OCI-M1 (cell line): ENCODE results near the gene TMEM135.
A peak's percentile ranks its signal among the peaks of the same experiment; 100 is the strongest.
"Not testable (repeated sequence)": the region's sequence is repeated elsewhere in the genome, so short reads cannot be mapped to it uniquely, and the experiment has no call there.

Source experiments
- DNase-seq: peaks from one replicate; lab custom pipeline; 2025; lab: John Stamatoyannopoulos, UW

Gene TMEM135

DNA sequence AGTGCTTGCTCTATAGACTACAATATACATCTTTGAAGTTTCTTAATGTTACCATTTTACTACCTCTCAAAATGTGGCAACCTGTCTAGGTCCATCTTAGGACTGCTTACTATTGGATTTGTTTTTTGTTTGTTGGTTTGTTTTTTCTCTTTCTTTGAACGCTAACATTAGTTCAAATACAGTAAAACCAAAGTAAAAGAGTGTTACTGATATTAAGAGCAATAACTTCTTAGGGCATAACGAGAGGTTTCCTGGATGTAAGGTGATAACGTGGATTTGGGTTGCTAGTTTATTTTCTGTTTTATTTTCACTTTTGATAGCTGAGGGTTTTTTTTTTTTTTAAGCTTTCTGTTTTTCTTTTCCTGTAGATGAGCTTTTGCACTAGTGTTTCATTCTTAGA is 43.6 kb downstream of the TMEM135 start:
- peak; percentile 92 for DNase-seq

DNA sequence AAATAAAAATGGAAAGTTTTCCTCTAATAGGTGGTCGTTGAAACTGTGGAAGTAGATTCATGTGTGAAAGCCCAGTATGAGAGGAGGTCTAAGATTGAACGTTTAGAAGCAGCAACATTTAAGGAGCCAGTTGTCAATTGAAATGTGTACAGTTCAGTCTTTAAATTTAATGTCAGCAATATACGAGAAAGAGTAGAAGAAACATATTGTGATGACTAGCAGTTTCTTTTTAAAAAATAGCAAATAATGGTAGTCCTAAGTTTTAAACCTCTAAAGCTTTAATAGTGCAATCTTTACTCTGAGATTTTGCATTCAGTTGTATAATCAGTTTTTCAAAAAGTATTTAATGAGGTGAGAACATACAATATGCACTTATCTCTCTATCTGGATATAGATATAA is 44.9 kb downstream of the TMEM135 start:
- DNase-seq = no peak

DNA sequence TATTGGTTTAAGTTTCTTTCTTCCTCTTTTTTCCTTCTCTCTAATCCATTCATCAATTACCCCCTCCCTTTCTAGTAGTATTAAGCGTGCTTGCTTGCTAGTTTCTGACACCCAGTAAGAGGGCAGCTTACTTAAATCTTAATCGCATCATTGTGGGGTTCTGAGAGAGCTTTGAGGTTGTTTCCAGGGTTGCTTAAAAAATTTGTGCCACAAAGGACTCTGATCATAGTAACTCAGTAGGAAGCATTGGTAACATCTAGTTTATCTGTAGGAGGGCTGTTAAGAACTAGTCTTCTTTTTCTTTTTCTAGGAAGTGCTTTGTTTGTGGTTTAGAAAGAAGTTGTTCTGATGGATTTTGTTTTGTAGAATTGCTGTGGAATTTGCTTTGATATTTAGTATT is 45.3 kb downstream of the TMEM135 start:
- DNase-seq = peak; percentile 69

- DNase-seq = peak; percentile 53
These were observed 54.4 kb downstream of the TMEM135 start for GRCh38 chr11:87092159-87092558.

- DNase-seq = no peak
These were observed 54.8 kb downstream of the TMEM135 start for GRCh38 chr11:87092567-87092966.

DNA sequence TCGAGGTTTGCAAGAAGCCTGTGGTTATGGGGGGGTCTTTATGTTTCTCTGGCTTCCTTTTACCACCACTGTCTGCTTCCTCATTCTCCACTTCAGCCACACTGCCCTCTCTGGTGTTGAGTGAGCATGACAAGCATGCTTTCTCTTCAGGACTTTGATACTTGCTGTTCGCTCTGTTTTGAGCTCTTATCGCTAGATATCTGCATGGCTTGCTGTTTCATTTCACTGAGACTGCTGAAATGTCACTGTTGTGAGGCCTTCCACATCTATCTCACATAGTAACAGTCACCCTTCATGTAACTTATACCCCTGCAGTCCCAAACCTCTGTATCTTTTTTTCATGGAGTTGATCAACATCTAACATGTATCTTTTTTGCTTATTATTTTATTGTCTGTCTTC is 59.8 kb downstream of the TMEM135 start:
- DNase-seq = peak; percentile 100

GRCh38 chr11:87101956-87102580 is 64.3 kb downstream of the TMEM135 start:
- no peak for DNase-seq

GRCh38 chr11:87105826-87106225 is 68.1 kb downstream of the TMEM135 start:
- not testable (repeated sequence) for DNase-seq

- DNase-seq = not testable (repeated sequence)
These were observed 69.6 kb downstream of the TMEM135 start for GRCh38 chr11:87107379-87107778.

DNA sequence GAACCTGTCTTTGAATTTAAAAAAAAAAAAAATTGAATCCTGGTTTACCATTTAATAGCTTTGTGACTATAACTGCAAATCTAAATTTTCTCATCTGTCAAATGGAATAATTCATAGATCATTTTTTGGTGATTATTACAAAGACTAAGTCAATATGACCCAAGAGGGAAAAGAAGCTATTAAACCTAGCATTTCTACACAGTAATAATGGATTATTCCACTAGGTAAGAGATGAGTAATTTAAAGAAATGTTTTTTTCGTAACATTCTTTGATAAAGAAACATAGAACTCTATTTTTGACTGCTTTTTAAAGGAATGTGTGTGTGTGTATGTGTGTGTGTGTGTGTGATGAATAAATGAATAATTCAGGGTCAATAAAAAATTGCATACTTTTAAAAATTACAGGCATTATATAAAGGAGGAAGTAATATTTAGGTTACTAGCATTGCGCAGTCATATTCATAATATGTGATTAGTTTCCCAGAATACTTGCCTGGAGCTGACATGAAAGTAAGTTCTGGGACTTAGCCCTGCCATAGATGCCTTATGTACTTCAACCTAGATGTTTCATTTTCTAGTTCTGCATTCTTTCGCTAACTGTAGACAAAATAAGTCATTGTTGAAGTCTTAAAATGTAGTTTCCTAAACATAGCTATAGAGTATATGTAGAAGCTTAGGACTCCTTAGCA is 72.9 kb downstream of the TMEM135 start:
- peak; percentile 63 for DNase-seq

- DNase-seq = no peak
These were observed 76.4 kb downstream of the TMEM135 start for GRCh38 chr11:87114093-87114492.

DNA sequence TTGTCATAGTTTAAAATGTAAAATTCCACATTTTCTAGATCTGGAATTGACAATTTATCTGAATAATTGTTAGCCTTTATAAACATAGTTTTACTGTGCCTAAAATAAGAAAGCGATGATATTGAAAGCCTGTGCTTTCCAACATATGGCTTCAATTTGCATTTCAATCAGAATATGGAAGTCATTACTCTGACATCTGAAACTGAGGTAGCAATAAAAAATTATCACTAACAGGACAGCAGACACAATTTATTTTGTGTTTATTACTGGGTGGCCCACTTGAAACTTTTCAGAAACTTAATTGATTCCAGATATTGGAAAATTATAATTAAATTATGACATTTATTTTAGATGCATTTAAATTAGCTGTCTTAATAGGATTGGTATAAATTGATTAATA is 78.5 kb downstream of the TMEM135 start:
- no peak for DNase-seq

- DNase-seq = no peak
These were observed 83.2 kb downstream of the TMEM135 start for GRCh38 chr11:87120937-87121336.

DNA sequence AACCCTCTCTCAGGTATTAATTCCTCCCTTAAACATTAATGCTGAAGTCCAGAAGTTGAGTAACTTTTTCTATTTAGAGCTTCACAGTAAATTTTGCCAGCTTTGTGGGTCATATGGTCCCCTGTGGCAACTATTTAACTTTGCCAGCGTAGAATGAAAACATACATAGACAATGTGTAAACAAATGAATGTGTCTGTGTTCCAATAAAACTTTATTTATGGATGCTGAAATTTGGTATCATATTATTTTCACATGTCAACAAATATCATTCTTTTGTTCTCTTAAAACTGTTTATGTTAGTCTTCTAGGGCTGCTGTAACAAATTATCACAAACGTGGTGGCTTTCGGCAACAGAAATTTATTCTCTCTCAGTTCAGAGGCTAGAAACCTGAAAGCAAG is 85.1 kb downstream of the TMEM135 start:
- no peak for DNase-seq

DNA sequence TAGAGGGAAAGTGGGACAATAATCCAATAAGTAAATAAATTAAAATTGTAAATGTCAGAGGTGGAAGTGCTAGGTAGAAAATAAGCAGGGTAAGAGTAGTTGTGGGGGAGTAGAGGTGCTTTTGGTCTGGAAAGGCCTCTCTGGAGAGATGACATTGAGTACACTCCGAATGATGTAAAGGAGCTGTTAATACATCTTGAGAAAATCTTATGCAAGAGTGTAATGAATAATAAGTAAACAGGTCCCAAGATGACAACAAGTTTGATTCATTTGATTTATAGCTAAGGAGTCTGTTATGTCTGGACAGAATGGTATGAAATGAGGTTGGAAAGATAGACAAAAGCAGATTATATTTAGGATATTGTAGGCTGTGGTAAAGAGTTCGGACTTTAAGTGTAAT is 87.5 kb downstream of the TMEM135 start:
- no peak for DNase-seq

DNA sequence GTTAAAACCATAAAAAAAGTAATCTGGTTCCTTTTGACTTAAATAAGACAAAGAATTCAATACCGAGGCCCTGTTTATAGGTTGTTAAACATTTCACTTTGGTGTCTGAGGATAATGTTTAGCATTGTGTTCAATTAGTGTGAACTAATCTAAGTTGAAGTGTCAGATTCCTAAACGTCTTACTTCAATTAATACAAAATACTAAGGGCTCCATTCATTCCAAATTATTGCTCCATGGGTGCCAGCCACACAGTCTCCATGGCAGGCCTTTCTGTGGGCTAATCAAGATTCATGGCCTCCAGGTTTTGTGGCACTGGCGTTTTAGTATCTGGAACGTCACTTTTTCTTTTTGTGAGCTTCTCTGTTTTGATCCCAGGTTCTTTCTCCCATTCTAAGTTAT is 89.4 kb downstream of the TMEM135 start:
- DNase-seq = no peak

GRCh38 chr11:87128372-87128771 is 90.6 kb downstream of the TMEM135 start:
- no peak for DNase-seq

GRCh38 chr11:87134524-87135106 is 96.9 kb downstream of the TMEM135 start:
- no peak for DNase-seq

DNA sequence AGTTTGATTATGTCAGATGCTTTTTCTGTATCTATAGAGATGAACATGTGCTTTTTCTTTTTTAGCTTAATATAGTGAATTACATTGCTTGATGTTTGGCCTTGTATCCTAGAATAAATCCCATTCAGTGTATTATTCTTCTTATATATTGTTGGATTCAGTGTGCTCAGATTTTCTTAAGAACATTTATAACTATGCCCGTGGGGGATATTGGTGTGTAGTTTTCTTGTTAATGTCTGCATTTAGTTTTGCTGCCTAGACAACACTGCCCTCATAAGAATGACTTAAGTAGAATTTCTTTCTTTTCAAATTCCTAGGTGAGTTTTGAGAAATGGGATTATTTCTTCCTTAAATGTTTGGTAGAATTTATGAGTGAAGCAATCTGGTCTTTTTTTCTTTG is 98.5 kb downstream of the TMEM135 start:
- no peak for DNase-seq

DNA sequence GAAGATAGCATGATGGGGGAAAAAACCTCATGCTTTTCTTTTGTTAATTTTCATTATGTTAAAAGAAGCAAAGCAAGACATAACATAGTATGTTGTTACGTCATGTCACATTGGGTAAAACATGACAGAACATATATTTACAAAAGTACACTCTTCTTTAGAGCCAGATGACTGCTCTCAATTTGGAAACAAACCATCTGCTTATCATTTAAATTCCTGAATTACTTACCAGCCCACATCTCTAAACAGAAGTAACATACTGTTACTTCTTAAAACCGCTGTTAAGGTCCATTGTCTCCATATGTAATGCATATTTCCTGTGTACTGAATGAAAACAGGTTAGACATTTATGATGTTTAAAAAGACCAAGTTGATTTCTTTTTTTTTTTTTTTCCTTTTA is 100.0 kb downstream of the TMEM135 start:
- DNase-seq = no peak

- no peak for DNase-seq
These were observed 101.7 kb downstream of the TMEM135 start for GRCh38 chr11:87139475-87139874.

GRCh38 chr11:87141322-87141721 is 103.6 kb downstream of the TMEM135 start:
- no peak for DNase-seq

- DNase-seq = no peak
These were observed 104.3 kb downstream of the TMEM135 start for GRCh38 chr11:87141980-87142514.
